AG08396 (cell line): ENCODE results near the gene IFT25.

Source experiments
- DNase-seq: peaks from one replicate; pipeline ENCODE4 v3.0.0; 2012; ENCODE audit warnings: low spot score, mixed read lengths

The IFT25 gene

DNA sequence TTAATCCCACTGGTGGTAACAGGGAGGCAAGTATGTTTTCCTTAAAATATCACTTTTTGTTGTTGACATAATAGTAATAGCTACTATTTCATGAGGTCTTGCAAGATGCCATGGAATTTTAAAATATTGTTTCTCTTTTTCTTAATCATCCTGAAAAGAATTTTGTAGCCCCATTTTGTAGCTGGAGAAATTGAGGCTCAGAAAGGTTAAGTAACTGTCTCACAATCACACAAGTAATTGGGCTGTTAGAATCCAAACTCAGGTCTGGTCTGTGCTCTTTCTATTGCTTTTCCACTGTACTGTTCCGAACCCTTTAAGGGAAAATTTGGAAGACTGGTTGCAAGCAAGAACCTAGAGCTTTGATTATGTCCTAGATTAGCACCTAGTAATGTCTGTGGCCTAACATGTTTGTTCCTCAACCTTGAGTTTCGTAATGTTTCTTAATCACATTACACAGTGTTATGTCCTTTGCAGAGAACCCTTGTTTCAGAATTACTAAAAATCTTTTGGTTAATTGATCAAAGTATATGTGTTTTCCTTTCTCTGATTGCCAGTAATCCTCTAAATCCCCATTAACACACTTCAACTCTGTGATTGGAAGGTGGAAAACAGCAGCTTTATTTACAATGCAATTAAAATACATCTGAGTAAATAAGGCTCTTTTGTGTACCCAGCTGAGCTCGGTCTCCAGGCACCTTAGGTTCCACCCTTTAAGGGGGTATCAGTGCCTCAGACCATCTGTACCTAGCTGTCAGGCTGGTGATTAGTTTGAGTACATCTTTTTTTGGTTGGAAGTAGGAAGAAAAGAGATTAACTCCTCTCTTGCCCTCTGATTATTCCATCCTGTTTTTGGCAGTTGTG, 11.0 kb upstream of the IFT25 start:
- no peak for DNase-seq

DNA sequence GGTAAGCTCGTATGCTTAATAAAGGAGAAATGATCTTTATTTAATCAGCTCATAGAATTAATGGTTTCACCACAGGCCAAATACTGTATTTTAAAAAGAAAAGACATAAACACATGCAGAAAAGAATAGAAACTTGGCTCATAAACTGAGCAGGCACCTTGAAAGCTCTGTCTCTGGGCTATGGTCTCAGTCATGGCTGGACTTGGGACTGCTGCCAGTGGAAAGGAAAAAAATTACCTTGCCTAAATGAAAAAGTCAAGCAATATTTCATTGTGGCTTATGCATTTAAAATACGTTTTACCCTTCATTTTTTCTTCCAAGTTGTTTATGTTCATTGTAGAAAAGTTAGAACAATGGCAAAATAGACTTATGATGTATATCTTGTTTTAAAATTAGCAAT, 8.6 kb upstream of the IFT25 start:
- DNase-seq: no peak

DNA sequence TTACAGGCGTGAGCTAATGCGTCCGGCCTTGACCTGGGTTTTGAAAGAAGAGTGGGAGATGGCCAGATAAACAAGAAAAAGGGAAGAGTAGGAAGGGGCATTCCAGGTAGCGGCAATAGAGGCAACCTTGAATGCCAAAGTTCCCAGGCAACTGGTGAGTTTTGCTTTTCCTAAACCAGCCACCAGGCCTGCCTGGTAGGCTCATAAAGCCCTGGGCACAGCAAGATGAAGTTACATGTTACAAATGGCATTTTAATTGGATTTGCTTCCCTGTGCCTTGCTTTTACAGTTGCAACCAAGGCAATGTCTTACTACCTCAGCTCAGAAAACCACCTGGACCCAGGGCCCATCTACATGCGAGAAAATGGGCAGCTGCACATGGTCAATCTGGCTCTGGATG, 6.2 kb upstream of the IFT25 start:
- no peak for DNase-seq

- no peak for DNase-seq
These were observed 3.8 kb upstream of the IFT25 start for GRCh38 chr1:53949023-53949990.

DNA sequence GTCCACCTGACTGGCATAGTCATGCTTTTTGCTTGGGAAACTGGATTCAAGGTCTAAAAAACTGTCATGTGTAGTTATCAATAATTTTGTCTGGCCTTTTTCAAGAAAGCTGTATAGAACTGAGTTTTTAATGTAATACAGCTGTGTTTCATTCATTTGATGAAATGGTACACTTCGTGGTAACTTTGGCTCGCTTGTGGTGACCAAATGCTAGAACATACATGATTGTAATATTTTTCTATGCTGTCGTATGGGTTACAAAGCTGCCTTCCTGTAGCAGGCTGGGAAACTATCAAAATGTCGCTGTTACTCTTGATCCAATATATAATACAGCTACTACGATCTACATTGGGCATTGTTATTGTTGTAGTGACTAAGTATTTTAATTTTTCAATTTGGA, 2.8 kb upstream of the IFT25 start:
- no peak for DNase-seq

- DNase-seq: no peak
These were observed 1.8 kb upstream of the IFT25 start for GRCh38 chr1:53947172-53947907.

GRCh38 chr1:53946252-53947171, 1.0 kb upstream of the IFT25 start, which contains the start of gene LRRC42:
TSS of gene LRRC42 (plus strand) at chr1:53946350. CDS start at chr1:53952000, 5,650 bp downstream.
- DNase-seq: peak; percentile 98

DNA sequence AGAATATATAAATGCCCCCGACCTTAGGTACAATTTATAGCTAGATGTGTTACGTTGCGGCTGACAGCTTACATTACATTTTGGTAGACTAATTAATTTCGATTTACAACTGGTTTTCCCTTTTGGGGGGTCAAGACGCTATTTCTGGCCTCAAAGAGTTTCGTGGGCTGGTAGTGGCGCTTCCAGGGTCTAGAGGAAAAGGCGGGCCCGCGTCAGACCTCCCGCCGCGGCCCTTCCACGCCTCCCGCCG, 391 bp downstream of the IFT25 start:
- DNase-seq: no peak

- DNase-seq: peak; percentile 24
These were observed 873 bp downstream of the IFT25 start for GRCh38 chr1:53944469-53945182.

GRCh38 chr1:53943490-53944043, 1.9 kb downstream of the IFT25 start:
- no peak for DNase-seq

GRCh38 chr1:53943090-53943489, 2.4 kb downstream of the IFT25 start:
- DNase-seq: no peak

DNA sequence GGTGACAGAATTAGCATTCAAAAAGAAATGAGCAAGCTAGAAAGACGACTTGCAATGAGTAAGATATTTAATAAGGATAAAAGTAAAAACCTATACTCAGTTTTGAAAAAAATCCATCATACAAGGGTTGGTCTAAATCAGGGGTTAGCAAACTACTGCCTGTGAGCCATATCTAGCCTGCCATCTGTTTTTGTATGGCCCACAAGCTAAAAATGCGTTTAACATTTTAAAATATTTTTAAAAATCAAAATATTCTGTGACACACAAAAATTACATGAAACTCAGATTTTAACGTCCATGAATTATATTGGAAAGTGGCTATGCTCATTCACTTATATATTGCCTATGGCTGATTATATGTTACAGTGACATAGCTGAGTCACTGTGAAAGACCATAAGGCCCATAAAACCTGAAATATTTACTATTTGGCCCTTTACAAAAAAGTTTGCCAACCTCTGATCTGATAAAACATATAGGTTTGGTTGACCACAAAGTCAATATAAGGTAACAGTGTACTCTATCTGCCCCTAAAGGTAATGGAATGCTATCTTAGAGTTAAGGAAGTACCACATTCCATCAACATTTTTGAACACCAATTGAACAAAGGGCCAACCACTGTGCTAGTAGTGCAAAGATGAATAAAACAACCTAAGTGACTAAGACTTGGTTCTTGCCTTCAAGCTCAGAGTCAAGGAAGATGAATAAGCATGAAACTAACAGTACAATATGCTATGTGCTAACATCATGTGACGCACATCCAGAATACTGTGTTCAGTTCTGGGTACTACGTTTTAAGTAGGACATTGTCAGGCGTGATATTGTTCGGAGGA, 3.2 kb downstream of the IFT25 start:
- DNase-seq: no peak

DNA sequence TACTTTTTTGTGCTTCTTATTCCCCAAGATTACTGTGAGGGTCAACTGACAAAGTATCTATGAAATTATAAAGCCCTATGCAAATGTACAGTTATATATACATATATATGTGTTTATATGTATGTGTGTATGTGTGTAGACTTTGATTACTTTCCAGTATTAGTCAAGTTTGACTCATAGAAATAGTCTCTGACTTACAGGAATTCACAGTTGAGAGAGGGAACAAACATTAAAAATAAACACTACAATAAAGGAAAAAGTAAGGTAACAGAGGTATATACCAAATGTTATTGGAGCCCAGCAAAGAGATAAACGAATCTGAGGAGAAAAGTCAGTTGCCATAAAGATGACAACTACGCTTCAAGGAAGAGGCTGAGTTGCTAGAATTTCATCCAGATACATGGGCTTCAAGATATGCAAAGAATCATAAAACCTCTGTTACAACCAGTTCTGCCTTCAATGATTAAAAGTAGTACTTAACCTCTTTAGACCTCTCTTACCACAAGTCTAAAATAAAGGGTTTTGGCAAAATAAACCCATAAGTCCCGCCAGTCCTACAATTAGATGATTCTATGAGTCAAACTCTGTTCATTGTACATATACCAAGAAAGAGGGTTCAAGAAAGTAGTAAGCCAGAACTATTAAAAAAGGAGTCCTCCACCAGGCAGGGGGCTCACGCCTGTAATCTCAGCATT, 7.2 kb downstream of the IFT25 start:
- peak; percentile 20 for DNase-seq

DNA sequence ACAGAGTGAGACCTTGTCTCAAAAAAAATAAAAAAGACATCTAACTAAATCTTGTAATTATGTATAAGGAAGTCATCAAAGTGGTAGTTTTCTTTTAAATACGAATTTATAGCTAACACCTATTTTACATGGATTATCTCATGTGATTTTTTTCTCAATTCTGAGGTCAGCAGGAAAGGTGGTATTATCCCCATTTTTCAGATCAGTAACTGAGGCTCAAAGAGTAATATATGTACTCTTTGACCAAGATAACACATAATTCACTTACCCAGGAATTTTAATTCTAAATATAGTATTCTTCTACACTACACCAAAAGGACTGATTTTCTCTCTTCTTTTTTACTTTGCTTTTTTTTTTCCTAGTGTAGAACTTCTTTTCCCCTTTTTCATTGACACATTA, 9.1 kb downstream of the IFT25 start:
- DNase-seq: no peak

GRCh38 chr1:53934170-53934765, 11.2 kb downstream of the IFT25 start:
- no peak for DNase-seq

GRCh38 chr1:53931523-53931922, 14.0 kb downstream of the IFT25 start:
- DNase-seq: no peak

GRCh38 chr1:53930932-53931331, 14.6 kb downstream of the IFT25 start:
- no peak for DNase-seq

DNA sequence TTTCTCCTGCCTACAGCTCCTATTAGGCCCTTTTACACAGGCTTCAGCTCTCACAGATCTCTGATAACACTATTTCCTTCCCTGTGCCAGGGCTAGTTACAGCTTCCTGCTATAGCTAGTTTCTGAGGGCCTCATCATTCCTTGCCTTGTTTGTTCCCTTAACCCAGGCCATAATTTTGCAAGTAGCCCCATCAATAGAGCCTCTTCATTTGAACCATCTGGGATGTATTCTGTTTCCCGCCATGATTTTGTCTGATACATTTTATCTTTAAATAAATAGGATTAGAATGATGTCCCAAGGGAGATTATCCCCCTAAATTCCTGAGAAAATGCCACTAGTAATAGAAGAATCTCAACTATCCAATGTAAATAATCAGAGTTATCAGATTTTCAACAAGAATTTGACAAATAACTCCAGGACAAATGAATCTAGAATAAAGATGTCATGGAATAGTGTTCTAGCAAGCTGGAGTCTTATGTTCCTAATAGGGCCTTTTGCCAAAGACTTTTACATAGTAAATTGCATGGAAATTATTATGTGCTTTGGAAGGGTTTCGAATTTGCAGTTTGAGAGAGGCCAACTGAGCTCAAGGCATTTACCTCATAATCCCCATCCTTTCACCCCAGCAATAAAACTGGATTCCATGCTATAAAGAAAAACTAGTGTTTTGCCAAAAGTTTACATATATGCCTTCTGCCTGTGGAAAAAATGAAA, 16.1 kb downstream of the IFT25 start:
- DNase-seq: no peak
